CD4-positive, alpha-beta T cell treated with Interleukin-17A for 1 hour (primary cell): ENCODE measurements around the gene IFNLR1.
A peak's percentile ranks its signal among the peaks of the same experiment; 100 is the strongest.

Experiments used
- DNase-seq: peaks from one replicate; pipeline ENCODE4 v3.0.0-alpha.2; 2020

IFNLR1 gene

DNA sequence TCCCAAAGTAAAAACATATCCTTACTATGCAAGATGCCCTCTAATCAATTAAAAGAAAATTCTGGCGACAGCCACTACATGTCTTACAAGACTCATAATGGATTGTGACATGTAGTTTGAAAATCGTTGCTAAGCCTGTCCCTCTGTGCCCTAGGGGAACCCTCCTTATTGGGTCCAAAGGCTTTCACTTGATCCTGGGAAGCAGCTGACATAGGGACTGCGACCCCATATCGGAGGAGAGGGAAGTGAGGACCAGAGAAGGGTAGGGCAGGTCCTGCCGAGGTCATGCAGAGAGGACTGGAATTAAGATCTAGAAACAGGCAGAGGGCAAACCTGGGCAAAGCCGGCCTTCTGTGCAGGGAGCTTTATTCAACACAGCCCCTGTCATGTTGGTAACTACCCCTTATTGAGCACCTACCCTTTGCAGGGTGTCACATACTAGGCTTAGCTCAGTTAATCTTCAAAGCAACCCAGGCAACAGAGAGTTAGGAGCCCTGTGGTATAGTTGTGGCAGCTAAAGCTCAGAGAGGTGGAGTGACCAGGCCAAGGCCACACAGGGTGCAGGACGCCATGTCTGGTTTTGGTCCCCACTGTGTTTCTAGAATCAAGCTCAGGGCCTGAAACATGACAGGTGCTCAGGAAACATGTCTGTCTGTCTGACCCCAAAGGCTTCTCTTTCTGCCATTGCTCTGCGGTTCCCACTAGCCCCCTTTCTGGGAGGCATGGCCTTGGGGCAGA lies 18.4 kb upstream of the IFNLR1 start:
- no peak for DNase-seq

GRCh38 chr1:24204116-24204515 lies 17.0 kb upstream of the IFNLR1 start:
- DNase-seq = no peak

DNA sequence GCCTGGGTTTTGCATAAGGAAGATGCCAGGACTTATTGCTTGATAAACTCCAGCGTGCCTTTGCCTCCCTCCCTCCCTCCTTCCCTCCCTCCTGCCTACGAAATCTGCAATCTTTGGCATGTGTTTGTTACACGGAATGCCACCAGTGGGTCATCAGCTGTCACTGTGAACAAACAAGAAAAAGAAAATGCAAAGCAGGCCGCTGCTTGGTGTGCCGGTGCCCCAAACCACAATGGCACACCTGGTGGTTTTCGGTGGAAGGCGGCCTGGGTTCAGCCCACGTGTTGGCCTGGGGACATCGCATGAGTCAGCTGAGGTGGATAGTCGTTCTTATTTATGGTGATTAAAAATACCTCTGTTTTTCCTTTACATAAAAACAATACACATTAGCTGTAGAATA lies 16.3 kb upstream of the IFNLR1 start:
- no peak for DNase-seq

DNA sequence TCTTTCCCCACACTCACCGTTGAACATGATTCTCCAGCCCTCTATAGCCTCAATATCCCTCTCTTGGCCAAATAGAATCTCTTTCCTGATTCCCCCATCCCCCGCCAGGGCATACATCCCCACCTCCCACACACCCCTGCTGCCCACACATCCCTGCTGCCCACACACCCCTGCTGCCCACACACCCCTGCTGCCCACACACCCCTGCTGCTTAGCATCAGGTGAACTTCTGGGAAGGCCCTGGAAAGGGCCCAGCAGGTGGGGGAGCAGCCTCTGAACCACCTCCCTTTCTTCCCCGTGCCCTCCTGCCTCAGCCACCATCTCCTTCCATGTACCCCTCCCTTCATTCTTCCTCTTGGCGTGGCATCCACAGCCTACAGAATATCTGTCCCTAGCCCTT lies 15.9 kb upstream of the IFNLR1 start:
- DNase-seq = no peak

- no peak for DNase-seq
Observed at GRCh38 chr1:24202556-24202955, 15.5 kb upstream of the IFNLR1 start.

GRCh38 chr1:24201941-24202440 lies 14.9 kb upstream of the IFNLR1 start:
- DNase-seq = peak; percentile 65

- peak; percentile 84 for DNase-seq
Observed at GRCh38 chr1:24199291-24199900, 12.3 kb upstream of the IFNLR1 start.

- no peak for DNase-seq
Observed at GRCh38 chr1:24198766-24199165, 11.7 kb upstream of the IFNLR1 start.

DNA sequence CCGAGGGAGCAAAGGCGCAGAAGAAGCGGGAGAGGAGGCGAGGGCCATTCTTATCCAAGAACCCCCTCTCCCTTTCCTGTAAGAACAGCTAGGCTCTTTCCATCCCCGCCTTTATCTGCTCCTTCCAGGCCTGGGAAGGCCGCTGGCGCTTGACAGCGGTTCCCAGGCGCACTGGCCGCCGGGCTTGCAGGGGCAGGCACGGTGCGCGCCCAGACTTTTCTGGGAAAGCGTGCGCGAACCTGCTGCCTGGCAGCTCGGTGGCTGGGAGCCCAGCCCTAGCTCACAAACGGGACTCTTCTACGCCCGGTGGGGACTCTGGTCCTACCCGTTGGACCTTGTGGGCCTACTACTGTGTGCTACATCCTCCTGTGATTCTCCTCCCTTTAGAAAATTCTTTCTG lies 8.8 kb upstream of the IFNLR1 start:
- DNase-seq = no peak

DNA sequence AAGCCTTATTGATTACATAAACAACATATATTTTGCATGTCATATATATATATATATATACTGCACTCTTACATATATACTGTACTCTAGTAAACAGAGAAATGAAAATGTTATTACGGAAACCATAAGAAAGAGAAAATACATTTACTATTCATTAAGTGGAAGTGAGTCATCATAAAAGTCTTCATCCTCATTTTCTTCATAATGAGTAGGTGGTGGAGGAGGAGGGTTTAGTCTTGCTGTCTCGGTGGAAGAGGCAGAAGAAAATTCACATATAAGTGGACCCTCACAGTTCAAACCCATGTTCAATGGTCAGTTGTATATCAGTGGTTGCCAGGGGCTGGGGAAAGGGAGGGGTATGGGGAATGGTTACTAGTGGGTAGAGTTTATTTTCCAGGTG lies 8.0 kb upstream of the IFNLR1 start:
- no peak for DNase-seq

GRCh38 chr1:24193046-24193445 lies 6.0 kb upstream of the IFNLR1 start:
- DNase-seq = no peak

GRCh38 chr1:24191860-24192259 lies 4.8 kb upstream of the IFNLR1 start:
- peak; percentile 27 for DNase-seq

DNA sequence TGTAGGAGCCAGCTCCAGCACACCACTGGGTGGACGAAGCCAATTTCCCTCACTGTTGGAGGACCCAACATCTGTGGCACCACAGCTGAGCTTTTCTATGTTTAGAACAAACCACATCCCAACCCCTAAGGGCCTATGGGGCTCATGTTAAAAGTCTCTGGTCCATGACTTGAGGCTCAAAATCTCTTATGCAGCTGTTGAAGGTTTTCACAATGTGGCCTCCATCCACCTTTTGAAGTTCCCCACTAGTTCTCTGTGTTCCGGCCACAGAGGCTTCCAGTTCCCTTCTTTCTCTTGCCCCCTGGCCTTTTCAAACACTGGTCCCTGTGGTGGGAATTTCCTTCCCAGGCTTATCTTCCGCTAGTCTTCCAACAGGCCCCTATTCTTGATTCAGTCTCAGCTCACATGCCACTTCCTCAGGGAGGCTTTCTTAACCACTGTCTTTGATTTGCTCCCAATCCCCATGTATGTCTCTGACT lies 3.9 kb upstream of the IFNLR1 start:
- DNase-seq = no peak

DNA sequence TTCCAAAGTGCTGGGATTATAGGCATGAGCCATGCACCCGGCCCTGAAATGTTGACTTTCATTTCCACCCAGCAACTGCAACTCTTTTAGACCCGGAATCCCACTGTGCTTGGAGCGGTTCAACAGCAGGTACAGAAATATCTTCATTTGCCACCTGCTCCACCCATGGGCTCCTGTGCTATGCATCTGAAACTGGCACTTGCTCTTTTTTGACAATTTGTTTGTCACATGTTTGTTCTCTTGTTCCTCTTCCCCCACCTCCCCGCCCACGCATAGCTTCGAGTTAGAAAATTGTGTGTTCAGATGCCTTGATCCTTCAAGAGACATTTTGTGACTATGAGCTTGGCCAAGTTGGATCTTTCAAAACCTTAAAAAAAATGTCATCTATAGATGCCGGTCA lies 2.4 kb upstream of the IFNLR1 start:
- peak; percentile 41 for DNase-seq

DNA sequence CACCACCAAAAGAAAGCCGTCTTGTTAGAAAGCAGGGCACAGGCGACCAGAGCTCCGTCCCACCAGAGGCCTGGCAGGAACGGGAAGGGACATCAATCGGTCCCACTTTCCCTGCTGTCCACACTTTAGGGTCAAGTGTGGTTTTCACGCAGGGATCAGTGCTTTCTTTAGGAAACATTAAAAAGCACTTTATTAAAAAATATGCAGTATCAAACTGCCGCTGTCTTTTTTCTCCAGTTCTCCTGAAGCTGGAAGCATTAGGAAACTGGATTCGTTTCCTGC lies 437 bp downstream of the IFNLR1 start:
- DNase-seq = no peak

DNA sequence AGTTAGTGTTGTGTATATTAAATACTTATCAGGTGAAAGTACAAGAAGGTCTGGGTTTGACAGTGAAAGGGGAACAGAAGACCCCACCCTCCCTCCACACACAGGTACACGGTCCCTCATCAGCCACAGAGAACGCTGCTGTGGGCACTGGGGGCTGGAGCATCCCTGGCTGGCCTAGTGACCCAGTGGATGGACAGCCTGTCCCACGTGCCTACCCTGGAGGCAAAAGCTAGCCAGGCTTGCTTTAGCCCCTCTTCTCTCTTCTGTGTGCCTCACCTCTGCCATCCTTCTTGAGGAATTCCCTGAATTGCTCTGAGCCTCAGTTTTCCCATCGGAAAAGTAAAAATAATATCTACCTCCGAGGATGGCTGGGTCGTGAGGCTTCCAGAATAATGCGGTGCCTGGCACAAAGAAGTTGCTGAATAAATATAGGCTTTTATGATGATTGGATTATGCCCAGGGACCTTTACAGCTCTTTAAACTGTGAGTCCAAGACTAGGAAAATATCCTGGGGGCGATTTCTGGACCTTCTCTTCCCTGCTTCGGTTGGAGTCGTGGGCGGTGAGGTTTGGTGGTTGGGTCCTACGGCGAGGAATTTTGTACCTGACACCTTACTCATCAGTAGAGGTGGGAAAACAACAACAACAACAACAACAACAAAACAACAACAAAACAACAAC lies 918 bp downstream of the IFNLR1 start:
- no peak for DNase-seq

- no peak for DNase-seq
Observed at GRCh38 chr1:24185076-24185475, 2.0 kb downstream of the IFNLR1 start.

GRCh38 chr1:24182061-24182460 lies 5.0 kb downstream of the IFNLR1 start:
- DNase-seq = no peak

GRCh38 chr1:24181619-24182018 lies 5.5 kb downstream of the IFNLR1 start:
- DNase-seq = no peak

DNA sequence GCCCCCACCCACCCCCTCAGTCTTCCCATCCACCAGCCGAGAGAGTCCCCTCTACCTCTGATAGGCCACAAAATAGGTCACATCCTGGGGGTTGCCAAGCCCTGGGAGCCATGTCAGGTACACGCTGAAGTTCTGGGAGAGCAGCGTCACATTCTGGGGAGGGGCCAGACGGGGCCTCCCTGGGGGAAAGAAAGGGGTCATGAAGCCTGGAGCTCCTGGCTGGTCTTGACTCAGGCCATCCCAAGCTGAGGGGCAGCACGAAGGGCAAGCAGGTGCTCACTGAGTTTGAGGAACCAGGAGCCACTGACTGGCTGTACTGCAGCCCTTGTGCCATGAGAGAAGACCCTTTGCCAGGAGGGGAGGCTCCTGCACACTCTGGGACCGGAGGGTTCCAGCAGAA lies 6.4 kb downstream of the IFNLR1 start:
- DNase-seq = no peak

DNA sequence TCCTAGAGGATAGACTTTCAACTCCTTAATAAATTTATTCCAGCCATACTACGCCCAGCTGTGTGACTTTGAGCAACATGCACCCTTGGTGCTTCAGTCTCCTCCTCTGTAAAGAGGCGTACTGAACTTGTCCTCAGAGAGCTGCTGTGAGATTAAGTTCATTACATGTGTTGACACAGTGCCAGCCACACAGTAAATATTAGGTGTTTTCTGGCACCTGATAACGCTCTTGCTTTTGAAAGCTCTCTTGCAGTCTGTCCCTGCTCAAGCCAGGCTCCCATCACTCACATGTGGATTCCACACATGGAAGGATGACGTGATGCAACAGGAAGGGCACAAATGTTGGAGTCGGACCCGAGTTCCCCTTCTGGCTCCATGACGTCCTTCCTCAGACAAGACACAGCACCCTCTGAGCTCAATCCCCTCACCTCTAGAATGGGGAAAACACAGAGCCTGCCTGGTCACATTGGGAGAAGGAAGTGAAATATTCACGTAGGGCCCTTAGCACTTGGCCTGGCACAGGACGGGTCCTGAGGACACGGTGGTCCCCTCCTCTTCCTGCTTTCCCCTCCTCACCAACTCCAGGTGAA lies 7.7 kb downstream of the IFNLR1 start:
- no peak for DNase-seq

DNA sequence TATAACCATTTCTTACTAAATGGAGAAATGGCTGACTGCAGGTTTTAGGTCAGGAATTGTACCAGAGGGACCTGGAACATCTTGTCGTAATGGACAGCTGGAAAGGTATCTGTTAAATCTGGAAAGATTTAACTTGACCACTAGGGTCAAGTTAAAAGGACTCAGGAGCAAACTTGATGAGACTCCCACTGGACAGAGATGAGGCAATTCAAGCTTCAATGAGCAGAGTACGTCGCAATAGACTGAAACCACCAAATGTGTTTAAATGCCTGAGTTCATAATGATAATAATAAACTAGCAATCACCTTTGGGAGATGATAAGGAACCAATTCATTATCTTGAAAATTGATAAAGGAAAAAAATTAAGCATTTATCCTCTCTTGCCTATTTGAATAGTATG lies 8.7 kb downstream of the IFNLR1 start:
- DNase-seq = no peak

DNA sequence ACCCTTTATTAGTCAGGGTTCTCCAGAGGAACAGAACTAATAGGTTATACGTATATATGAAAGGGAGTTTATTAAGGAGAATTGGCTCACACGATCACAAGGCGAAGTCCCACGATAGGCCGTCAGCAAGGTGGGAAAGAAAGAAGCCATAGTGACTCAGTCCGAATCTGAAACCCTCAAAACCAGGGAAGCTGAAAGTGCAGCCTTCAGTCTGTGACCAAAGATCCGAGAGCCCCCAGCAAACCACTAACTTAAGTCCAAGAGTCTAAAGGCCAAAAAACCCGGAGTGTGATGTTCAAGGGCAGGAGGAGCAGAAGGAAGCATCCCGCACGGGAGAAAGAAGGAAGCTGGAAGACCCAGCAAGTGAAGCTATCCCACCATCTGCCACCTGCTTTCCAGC lies 9.9 kb downstream of the IFNLR1 start:
- DNase-seq = no peak
